ENCODE results near the gene ZG16B.

The ZG16B gene

DNA sequence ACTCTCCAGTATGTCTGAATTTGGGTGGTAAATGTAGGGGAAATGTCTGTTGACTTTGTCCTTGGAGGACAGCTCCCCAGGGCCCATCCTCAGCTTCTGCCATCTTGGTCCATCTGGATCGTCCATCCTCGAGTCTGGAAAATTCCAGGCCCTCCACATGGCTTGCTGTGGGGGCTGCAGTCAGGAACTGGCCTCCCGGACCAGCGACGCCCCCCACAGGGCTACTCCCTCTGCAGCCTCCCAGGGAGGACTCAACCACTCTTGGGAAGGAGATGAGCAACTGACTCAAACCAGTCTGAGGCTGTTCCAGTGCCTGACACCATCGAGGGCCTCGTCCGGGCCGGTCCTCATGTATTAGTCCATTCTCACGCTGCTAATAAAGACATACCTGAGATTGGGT lies 5.5 kb upstream of the ZG16B start:
- in situ Hi-C loops (cut with MboI; ENCODE audit: low pct_unique_long_range_greater_than_20kb, low sequenced_read_pairs, unreplicated experiment) = no loop called here
- no peak for DNase-seq (ENCODE audit: low spot score)
- TF ChIP-seq, protein P1, sequence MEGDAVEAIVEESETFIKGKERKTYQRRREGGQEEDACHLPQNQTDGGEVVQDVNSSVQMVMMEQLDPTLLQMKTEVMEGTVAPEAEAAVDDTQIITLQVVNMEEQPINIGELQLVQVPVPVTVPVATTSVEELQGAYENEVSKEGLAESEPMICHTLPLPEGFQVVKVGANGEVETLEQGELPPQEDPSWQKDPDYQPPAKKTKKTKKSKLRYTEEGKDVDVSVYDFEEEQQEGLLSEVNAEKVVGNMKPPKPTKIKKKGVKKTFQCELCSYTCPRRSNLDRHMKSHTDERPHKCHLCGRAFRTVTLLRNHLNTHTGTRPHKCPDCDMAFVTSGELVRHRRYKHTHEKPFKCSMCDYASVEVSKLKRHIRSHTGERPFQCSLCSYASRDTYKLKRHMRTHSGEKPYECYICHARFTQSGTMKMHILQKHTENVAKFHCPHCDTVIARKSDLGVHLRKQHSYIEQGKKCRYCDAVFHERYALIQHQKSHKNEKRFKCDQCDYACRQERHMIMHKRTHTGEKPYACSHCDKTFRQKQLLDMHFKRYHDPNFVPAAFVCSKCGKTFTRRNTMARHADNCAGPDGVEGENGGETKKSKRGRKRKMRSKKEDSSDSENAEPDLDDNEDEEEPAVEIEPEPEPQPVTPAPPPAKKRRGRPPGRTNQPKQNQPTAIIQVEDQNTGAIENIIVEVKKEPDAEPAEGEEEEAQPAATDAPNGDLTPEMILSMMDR (IDR thresholded peaks at IDR 0.05; ENCODE audit: extremely low read depth, insufficient read depth, missing control alignments) = no peak

DNA sequence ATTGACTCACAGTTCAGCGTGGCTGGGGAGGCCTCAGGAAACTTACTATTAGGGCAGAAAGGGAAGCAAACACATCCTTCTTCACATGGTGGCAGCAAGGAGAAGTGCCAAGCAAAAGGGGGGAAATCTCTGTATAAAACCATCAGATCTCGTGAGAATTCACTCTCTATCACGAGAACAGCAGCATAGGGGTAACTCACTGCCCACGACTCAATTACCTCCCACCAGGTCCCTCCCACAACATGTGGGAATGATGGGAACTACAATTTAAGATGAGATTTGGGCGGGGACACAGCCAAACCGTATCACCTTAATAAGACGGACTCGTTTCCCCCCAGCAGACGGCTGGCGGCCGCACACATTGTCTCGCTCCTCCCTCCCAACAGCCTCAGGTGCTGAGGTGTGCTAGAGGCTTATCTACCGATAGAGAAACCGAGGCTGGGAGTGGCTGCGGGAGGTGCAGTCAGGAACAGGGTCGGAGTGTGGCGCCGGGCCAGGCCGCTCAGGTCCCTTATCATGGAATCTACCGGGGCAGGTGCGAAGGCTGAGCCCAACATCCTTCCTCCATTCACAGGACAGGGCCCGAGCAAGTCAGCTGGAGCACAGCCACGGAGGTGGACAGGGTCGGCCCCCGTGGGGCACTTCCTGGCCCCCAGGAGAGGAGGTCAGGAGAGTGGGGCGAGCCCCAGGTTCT lies 4.9 kb upstream of the ZG16B start:
- TF ChIP-seq, protein P1 (IDR thresholded peaks at IDR 0.05; ENCODE audit: extremely low read depth, insufficient read depth, missing control alignments) = no peak
- in situ Hi-C loops (cut with MboI; ENCODE audit: low pct_unique_long_range_greater_than_20kb, low sequenced_read_pairs, unreplicated experiment) = no loop called here
- no peak for DNase-seq (ENCODE audit: low spot score)

DNA sequence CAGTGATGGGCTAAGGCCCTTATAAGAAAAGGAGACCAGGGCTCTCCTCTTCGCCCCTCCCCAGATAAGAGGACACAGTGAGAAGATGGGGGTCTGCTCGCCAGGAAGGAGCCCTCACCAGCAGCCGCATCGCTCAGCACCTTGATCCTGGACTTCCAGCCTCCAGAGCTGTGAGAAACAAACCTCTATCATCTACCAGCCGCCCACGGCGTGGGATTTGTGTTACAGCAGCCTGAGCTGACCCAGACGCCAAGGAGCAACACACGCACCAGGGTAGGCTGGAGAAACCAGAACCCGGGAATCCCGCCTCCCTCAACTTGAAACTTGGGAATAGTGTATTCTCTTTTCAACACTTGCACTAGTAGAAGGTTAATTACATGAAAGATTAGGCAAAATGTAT lies 4.2 kb upstream of the ZG16B start:
- in situ Hi-C loops (cut with MboI; ENCODE audit: low pct_unique_long_range_greater_than_20kb, low sequenced_read_pairs, unreplicated experiment) = no loop called here
- DNase-seq (ENCODE audit: low spot score) = no peak
- TF ChIP-seq, protein P1 (IDR thresholded peaks at IDR 0.05; ENCODE audit: extremely low read depth, insufficient read depth, missing control alignments) = no peak

DNA sequence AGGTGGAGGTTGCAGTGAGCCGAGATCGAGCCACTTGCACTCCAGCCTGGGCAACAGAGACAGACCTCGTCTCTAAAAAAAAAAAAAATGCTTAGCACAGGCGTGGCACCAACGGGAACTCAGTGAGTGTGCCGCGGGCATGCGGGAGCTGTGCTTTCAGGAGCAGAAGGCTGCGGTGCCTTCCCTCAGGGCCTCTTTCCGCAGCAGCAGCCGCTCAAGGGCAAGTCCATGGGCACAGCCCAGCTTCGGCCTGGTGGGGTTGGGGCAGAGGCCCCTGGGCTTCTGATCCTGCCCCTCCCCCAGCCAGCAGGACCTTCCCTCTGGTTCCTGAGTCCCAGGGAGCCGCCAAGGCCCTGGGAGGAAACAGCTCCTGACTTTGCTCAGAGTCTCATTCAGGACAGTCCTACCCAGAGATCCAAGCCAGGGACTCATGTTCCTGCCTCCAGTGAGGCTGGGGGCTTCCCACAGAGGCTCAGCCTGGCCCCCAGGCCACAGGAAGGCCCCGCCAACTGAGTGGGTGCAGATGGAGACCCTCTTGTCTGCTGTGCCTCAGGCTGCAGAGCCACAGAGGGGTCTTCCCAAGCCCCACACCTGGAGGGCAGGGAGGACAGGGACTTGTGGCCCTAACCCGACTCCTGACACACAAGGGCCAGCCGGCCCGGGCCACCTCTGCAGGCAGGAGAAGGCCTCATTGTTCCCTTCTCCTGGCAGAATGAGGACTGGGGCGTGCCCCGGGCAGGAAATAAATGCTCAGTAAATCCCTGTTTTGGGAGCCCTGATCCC lies 3.3 kb upstream of the ZG16B start:
- in situ Hi-C loops (cut with MboI; ENCODE audit: low pct_unique_long_range_greater_than_20kb, low sequenced_read_pairs, unreplicated experiment) = no loop called here
- TF ChIP-seq, protein P1 (IDR thresholded peaks at IDR 0.05; ENCODE audit: extremely low read depth, insufficient read depth, missing control alignments) = no peak
- DNase-seq (ENCODE audit: low spot score) = no peak

DNA sequence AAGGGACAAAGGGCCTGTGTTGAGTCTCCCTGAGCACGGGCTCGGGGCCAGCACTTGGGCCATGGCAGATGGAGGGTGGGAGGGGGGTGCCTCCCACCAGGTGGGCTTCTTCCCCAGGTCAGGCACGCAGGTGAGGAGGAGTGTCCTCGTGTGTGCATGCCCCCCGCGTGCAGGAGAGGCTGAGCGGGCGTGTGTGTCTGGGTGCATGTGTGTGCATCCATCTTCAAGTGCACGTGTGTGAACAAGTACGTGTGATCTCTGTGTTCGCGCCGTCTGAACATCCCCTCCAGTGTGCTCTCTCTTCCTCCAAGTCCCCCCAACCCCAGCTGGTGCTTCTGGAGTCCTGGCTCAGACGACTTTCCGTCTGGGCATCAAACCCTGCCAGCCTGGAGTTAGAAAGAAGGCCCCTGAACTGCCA lies 2.7 kb upstream of the ZG16B start:
- TF ChIP-seq, protein P1 (IDR thresholded peaks at IDR 0.05; ENCODE audit: extremely low read depth, insufficient read depth, missing control alignments) = no peak
- in situ Hi-C loops (cut with MboI; ENCODE audit: low pct_unique_long_range_greater_than_20kb, low sequenced_read_pairs, unreplicated experiment) = no loop called here
- no peak for DNase-seq (ENCODE audit: low spot score)

DNA sequence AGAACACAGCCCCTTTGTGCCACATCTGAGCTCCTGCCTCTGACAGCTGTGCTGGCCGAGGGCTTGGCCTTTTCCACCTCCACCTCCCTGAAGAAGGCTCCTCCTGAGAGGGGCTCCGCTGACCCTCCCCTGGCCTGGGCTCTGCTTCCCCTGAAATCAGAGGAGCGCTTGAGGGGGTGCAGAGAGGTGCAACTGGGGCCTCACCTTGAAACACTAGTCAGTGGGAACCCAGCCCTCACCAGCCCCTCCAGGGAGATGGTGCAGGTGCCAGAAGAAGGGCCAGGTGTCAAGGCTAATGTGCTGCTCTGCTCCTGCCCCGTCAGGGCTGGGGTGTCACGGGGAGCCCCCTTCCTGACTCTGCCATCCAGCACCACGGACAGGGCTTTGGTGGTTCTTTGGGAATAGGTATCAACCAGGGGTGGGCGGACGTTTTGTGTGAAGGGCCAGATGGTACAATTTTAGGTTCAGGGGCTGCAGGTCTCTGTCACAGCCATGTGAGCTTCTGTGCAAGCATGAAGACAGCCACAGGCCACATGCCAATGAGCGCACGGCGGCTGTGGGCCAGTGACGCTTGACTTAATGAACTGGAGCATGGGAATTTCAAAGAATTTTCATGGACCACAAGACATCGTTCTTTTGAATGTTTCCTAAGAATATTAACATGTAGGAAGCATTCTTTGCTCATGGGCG lies 2.1 kb upstream of the ZG16B start:
- no peak for DNase-seq (ENCODE audit: low spot score)
- in situ Hi-C loops (cut with MboI; ENCODE audit: low pct_unique_long_range_greater_than_20kb, low sequenced_read_pairs, unreplicated experiment) = no loop called here
- TF ChIP-seq, protein P1 (IDR thresholded peaks at IDR 0.05; ENCODE audit: extremely low read depth, insufficient read depth, missing control alignments) = no peak
